A549 (cell line): Measurements from ENCODE around the gene CERS6.

Source experiments
- MAZ ChIP-seq: fragments of 150-350 bp; IDR thresholded peaks from 2 replicates; pipeline ENCODE4 v1.6.1; 2014; ENCODE audit warnings: antibody characterized with exemption, low read depth, low read length, borderline replicate concordance
- POLR2A ChIP-seq: IDR thresholded peaks from 2 replicates; pipeline ENCODE4 v1.6.1; 2012; ENCODE audit warnings: mild to moderate bottlenecking, low read length
- RAD21 ChIP-seq, 2 experiments: fragments of >200 bp in 1 of 2; sonication (Bioruptor Twin) in 1 of 2; formaldehyde crosslinking in 1 of 2; IDR thresholded peaks in 1 of 2; conservative IDR thresholded peaks in 1 of 2; 2 replicates in 1 of 2; 3 replicates in 1 of 2; pipeline ENCODE4 v1.6.1; 2012 to 2018; ENCODE audit warnings: inconsistent platforms in 1 of 2
- RCOR1 ChIP-seq: fragments of 150-350 bp; IDR thresholded peaks from 2 replicates; pipeline ENCODE4 v1.6.1; 2014; ENCODE audit warnings: antibody characterized with exemption, low read length, low read depth
- ZSCAN20 ChIP-seq: fragments of 250-450 bp; sonication (Bioruptor Pico); IDR thresholded peaks from 2 replicates; pipeline ENCODE4 v1.8.0; 2022; ENCODE audit warnings: mild to moderate bottlenecking, moderate library complexity
- TF ChIP-seq, protein P1 (sequence below): IDR thresholded peaks from 2 replicates; pipeline ENCODE4 v1.6.1; 2012; ENCODE audit warnings: low read depth, borderline replicate concordance
- TF ChIP-seq, protein P2 (sequence below): fragments of >200 bp; sonication (Bioruptor Twin); formaldehyde crosslinking; IDR thresholded peaks from 3 replicates; pipeline ENCODE4 v1.5.1; 2016

DNA sequence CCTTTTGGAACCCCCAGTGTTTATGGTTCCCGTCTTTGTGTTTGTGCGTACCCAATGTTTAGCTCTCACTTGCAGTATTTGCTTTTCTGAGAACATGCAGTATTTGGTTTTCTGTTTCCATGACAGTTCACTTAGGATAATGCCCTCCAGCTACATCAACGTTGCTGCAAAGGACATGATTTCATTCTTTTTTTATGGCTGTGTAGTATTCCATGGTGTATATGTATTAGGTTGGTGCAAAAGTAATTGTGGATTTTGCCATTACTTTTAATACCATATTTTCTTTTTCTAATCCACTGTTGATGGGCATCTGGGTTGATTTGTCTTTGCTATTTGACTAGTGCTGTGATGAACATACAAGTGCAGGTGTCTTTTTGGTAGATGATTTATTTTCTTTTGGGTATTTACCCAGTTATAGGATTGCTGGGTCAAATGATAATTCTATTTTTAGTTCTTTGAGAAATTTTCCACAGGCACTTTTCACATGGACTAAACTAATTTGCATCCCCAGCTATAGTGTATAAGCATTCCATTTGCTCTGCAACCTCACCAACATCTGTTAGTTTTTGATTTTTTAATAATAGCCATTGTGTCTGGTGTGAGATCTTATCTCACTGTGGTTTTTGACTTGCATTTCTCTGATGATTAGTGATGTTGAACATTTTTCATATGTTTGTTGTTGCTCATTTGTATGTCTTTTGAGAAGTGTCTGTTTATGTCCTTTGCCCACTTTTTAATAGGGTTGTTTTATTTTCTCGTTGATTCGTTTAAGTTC, 63.6 kb downstream of the CERS6 start:
- TF ChIP-seq, protein P1, sequence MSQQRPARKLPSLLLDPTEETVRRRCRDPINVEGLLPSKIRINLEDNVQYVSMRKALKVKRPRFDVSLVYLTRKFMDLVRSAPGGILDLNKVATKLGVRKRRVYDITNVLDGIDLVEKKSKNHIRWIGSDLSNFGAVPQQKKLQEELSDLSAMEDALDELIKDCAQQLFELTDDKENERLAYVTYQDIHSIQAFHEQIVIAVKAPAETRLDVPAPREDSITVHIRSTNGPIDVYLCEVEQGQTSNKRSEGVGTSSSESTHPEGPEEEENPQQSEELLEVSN: no peak
- TF ChIP-seq POLR2A (no peak), MAZ (no peak), RAD21 (conservative IDR thresholded peaks at IDR 0.05 in 1 of 2, IDR thresholded peaks at IDR 0.05 in 1 of 2) (no peak), ZSCAN20 (CRISPR knock-in tag) (no peak), RCOR1 (no peak)
- TF ChIP-seq, protein P2, sequence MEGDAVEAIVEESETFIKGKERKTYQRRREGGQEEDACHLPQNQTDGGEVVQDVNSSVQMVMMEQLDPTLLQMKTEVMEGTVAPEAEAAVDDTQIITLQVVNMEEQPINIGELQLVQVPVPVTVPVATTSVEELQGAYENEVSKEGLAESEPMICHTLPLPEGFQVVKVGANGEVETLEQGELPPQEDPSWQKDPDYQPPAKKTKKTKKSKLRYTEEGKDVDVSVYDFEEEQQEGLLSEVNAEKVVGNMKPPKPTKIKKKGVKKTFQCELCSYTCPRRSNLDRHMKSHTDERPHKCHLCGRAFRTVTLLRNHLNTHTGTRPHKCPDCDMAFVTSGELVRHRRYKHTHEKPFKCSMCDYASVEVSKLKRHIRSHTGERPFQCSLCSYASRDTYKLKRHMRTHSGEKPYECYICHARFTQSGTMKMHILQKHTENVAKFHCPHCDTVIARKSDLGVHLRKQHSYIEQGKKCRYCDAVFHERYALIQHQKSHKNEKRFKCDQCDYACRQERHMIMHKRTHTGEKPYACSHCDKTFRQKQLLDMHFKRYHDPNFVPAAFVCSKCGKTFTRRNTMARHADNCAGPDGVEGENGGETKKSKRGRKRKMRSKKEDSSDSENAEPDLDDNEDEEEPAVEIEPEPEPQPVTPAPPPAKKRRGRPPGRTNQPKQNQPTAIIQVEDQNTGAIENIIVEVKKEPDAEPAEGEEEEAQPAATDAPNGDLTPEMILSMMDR: no peak
